OCI-LY1 (cell line): ENCODE measurements around the gene NR6A1.

ENCODE experiments used
- CTCF ChIP-seq: fragments of 200-600 bp; sonication (generic), shearing (Covaris generic); IDR thresholded peaks from 2 replicates; pipeline ENCODE4 v1.5.1; 2017; ENCODE audit warnings: mild to moderate bottlenecking, antibody characterized with exemption, low read length, moderate library complexity, mixed read lengths
- EZH2 ChIP-seq: fragments of 200-600 bp; sonication (generic), shearing (Covaris generic); IDR thresholded peaks from 2 replicates; pipeline ENCODE4 v1.8.0; 2017; ENCODE audit warnings: borderline replicate concordance, mixed run types, mild to moderate bottlenecking, antibody characterized with exemption, low read length, moderate library complexity, mixed read lengths

GRCh38 chr9:124602204-124602603 is 168.9 kb downstream of the NR6A1 start:
- TF ChIP-seq CTCF (no peak), EZH2 (no peak)
